Vagina (tissue), 2 donors: Measurements from ENCODE around the gene TMOD3.

Experiments used
- POLR2A ChIP-seq, 2 donors: fragments of 450-650 bp; IDR thresholded peaks; one replicate each; pipeline ENCODE4 v1.6.1; 2017; ENCODE audit warnings: antibody characterized with exemption in 2 of 2, mild to moderate bottlenecking in 2 of 2, moderate library complexity in 2 of 2
- TF ChIP-seq, protein P1 (sequence below), 3 experiments: fragments of 450-650 bp in 2 of 3; fragments of 200-600 bp in 1 of 3; sonication (generic) in 1 of 3; IDR thresholded peaks; one replicate each; pipeline ENCODE4 v1.5.1; 2017 to 2019; ENCODE audit warnings: antibody characterized with exemption in 3 of 3, mild to moderate bottlenecking in 2 of 3, moderate library complexity in 2 of 3

DNA sequence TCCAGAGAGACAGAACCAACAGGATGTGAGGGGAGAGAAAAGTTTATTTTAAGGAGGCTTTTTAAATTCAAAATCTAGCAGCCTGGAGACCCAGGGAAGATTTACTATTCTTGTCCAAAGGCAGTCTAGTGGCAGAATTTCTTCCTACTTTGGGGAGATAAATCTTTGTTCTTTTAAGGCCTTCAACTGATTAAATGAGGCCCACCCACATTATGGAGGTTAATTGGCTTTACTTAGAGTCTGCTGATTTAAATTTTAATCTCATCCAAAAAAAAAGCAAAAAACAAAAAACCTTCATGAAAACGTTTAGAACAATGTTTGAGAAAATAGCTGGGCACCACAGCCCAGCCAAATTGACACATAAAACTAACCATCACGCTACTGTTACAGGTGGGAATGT, 41.3 kb downstream of the TMOD3 start:
- TF ChIP-seq, protein P1, sequence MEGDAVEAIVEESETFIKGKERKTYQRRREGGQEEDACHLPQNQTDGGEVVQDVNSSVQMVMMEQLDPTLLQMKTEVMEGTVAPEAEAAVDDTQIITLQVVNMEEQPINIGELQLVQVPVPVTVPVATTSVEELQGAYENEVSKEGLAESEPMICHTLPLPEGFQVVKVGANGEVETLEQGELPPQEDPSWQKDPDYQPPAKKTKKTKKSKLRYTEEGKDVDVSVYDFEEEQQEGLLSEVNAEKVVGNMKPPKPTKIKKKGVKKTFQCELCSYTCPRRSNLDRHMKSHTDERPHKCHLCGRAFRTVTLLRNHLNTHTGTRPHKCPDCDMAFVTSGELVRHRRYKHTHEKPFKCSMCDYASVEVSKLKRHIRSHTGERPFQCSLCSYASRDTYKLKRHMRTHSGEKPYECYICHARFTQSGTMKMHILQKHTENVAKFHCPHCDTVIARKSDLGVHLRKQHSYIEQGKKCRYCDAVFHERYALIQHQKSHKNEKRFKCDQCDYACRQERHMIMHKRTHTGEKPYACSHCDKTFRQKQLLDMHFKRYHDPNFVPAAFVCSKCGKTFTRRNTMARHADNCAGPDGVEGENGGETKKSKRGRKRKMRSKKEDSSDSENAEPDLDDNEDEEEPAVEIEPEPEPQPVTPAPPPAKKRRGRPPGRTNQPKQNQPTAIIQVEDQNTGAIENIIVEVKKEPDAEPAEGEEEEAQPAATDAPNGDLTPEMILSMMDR (IDR thresholded peaks at IDR 0.05): no peak
- no peak for TF ChIP-seq POLR2A (IDR thresholded peaks at IDR 0.05)
